Endothelial cell of umbilical vein (primary cell): Measurements from ENCODE around the gene TEKT1. TPM values are rescaled to one million over a fixed set of nuclear protein-coding genes. Genes with fewer than 3 reads are reported as not detected.
A peak's percentile ranks its signal among the peaks of the same experiment; 100 is the strongest.
"Not testable (repeated sequence)": the region's sequence is repeated elsewhere in the genome, so short reads cannot be mapped to it uniquely, and the experiment has no call there.

Experiments used
- Bru-seq: library from RNA; stranded (reverse); fragments of 400-500 nt; gene quantifications from one replicate; lab custom pipeline; 2021; lab: Mats Ljungman, UMichigan
- BruChase-seq, 2 experiments: library from RNA; stranded (reverse); fragments of 400-500 nt; gene quantifications; one replicate each; lab custom pipeline; 2021; lab: Mats Ljungman, UMichigan
- BruUV-seq: library from RNA; stranded (reverse); fragments of 400-500 nt; replicated peaks from 2 replicates; lab custom pipeline; 2021; lab: Mats Ljungman, UMichigan
- CTCF ChIA-PET: fragments of 300-600, 350-600 bp; sonication (Branson Sonifier 250); formaldehyde crosslinking; loops from one replicate; lab custom pipeline; 2021; ENCODE audit warnings: antibody characterized with exemption, inconsistent platforms; lab: Charles Lee
- POLR2A ChIA-PET: fragments of 300-600, 350-600 bp; sonication (Branson Sonifier 250); formaldehyde crosslinking; loops from one replicate; lab custom pipeline; 2021; ENCODE audit warnings: antibody characterized with exemption, inconsistent platforms; lab: Charles Lee
- DNase-seq: peaks from one replicate; pipeline ENCODE4 v3.0.0-alpha.2; 2011; ENCODE audit warnings: low read depth, low spot score
- FAIRE-seq: peaks from 2 replicates; lab custom pipeline; 2011; peaks lifted over from hg19 to GRCh38; lab: Jason Lieb, UNC
- H2AFZ ChIP-seq: 2 replicates; pipeline ENCODE4 v1.6.0; 2012; ENCODE audit warnings: low read depth, low read length, control low read depth, inconsistent platforms
- H3K27ac ChIP-seq: 2 replicates; pipeline ENCODE4 v1.5.1; 2011; ENCODE audit warnings: low read depth, mild to moderate bottlenecking, control low read depth, low read length, moderate library complexity; ENCODE audit not compliant: insufficient read depth
- H3K27me3 ChIP-seq, 2 experiments: 2 replicates each; pipeline versions ENCODE4 v1.6.0 to v1.6.1; 2011; ENCODE audit warnings: low read length in 2 of 2, mixed read lengths in 1 of 2; ENCODE audit not compliant: control insufficient read depth in 2 of 2, insufficient read depth in 2 of 2
- H3K36me3 ChIP-seq, 2 experiments: 2 replicates in 1 of 2; 3 replicates in 1 of 2; pipeline ENCODE4 v1.5.1; 2011; ENCODE audit warnings: low read length in 2 of 2, mild to moderate bottlenecking in 1 of 2, moderate library complexity in 1 of 2; ENCODE audit not compliant: control insufficient read depth in 2 of 2, insufficient read depth in 2 of 2; ENCODE audit errors: extremely low read depth in 1 of 2
- H3K4me1 ChIP-seq: 3 replicates; pipeline ENCODE4 v1.5.1; 2011; ENCODE audit warnings: mild to moderate bottlenecking, low read length; ENCODE audit not compliant: control insufficient read depth, insufficient read depth; ENCODE audit errors: extremely low read depth
- H3K4me2 ChIP-seq: 2 replicates; pipeline ENCODE4 v1.6.1; 2011; ENCODE audit warnings: low read length, control low read depth, mixed read lengths; ENCODE audit not compliant: insufficient read depth
- H3K4me3 ChIP-seq, 3 experiments: fragments of 200-600 bp in 1 of 3; sonication (generic), shearing (Covaris generic) in 1 of 3; replicated peaks in 1 of 3; 2 replicates each; pipeline ENCODE4 v1.5.1; 2011 to 2016; ENCODE audit warnings: control low read depth in 3 of 3, low read length in 3 of 3, mild to moderate bottlenecking in 2 of 3, inconsistent platforms in 1 of 3, low read depth in 1 of 3, moderate library complexity in 1 of 3; ENCODE audit not compliant: insufficient read depth in 1 of 3
- H3K79me2 ChIP-seq: 2 replicates; pipeline ENCODE4 v1.6.0; 2012; ENCODE audit warnings: low read length, inconsistent platforms; ENCODE audit not compliant: control insufficient read depth, insufficient read depth
- H3K9ac ChIP-seq: replicated peaks from 2 replicates; pipeline ENCODE3; 2011; ENCODE audit warnings: low read length, control low read depth; ENCODE audit not compliant: insufficient read depth; ENCODE audit errors: extremely low read depth
- H3K9me1 ChIP-seq: replicated peaks from 3 replicates; pipeline ENCODE4 v1.6.0; 2011; ENCODE audit warnings: mild to moderate bottlenecking, low read length; ENCODE audit not compliant: control insufficient read depth, insufficient read depth; ENCODE audit errors: extremely low read depth
- H3K9me3 ChIP-seq: replicated peaks from 2 replicates; pipeline ENCODE4 v1.5.1; 2012; ENCODE audit warnings: low read length, inconsistent platforms; ENCODE audit not compliant: control insufficient read depth, insufficient read depth
- H4K20me1 ChIP-seq: replicated peaks from 2 replicates; pipeline ENCODE3; 2011; ENCODE audit warnings: mild to moderate bottlenecking, low read length; ENCODE audit not compliant: control insufficient read depth, insufficient read depth; ENCODE audit errors: extremely low read depth
- EZH2 ChIP-seq: IDR thresholded peaks from 2 replicates; pipeline ENCODE4 v1.6.1; 2012; ENCODE audit warnings: borderline replicate concordance, low read depth, mild to moderate bottlenecking, moderate library complexity, low read length, inconsistent platforms; ENCODE audit not compliant: severe bottlenecking
- FOS ChIP-seq: IDR thresholded peaks from 2 replicates; pipeline ENCODE4 v1.6.1; 2011; ENCODE audit warnings: mild to moderate bottlenecking, low read length, moderate library complexity, borderline replicate concordance; ENCODE audit not compliant: insufficient read depth
- GATA2 ChIP-seq: IDR thresholded peaks from 2 replicates; pipeline ENCODE4 v1.7.0; 2011; ENCODE audit warnings: low read depth, mild to moderate bottlenecking, moderate library complexity, mixed read lengths, low read length; ENCODE audit not compliant: insufficient read length, insufficient read depth
- JUN ChIP-seq: IDR thresholded peaks from 2 replicates; pipeline ENCODE4 v1.6.1; 2011; ENCODE audit warnings: borderline replicate concordance, low read depth; ENCODE audit not compliant: insufficient read length, insufficient read depth
- MAX ChIP-seq: IDR thresholded peaks from 2 replicates; pipeline ENCODE4 v1.6.1; 2011; ENCODE audit not compliant: insufficient read depth, insufficient read length
- MYC ChIP-seq: IDR thresholded peaks from one replicate; pipeline ENCODE4 v1.6.1; 2011; ENCODE audit warnings: mild to moderate bottlenecking, low read depth, low read length
- POLR2A ChIP-seq: IDR thresholded peaks from 2 replicates; pipeline ENCODE4 v1.6.1; 2012; ENCODE audit warnings: low read depth, mild to moderate bottlenecking, control low read depth, low read length
- POLR2AphosphoS5 ChIP-seq: IDR thresholded peaks from 2 replicates; pipeline ENCODE4 v1.6.1; 2012; ENCODE audit warnings: low read depth, mild to moderate bottlenecking, control low read depth, low read length, moderate library complexity; ENCODE audit not compliant: insufficient read depth
- dilution Hi-C: fragments of 300-500 bp; cut with MboI; formaldehyde crosslinking; loops from one replicate; pipeline ENCODE4 v1.15.0; 2019; ENCODE audit warnings: low sequenced_read_pairs; ENCODE audit not compliant: extremely low pct_ligation_motif_present
- intact Hi-C: fragments of 100-400 bp; cut with micrococcal nuclease; formaldehyde crosslinking; loops from one replicate; pipeline ENCODE4 v1.10.0; 2022
- long read RNA-seq: library from polyadenylated mRNA; stranded (forward); transcript quantifications from one replicate; pipeline ENCODE4 v2.0.0, GENCODE V29; 2021
- polyA minus RNA-seq, 3 experiments: library from RNA; depleted of rRNA, polyadenylated mRNA; stranded (reverse); fragments of >200 nt; gene quantifications; 1 replicate in 1 of 3; 2 replicates in 2 of 3; pipeline ENCODE4 v1.2.3, GENCODE V29; 2011
- polyA plus RNA-seq, 4 experiments: library from polyadenylated mRNA; depleted of rRNA in 3 of 4; stranded (reverse) in 3 of 4; unstranded in 1 of 4; fragments of >200 nt; gene quantifications; 2 replicates each; pipeline versions ENCODE4 v1.2.1 to v1.2.3, GENCODE V29; 2011 to 2012; ENCODE audit warnings: missing spikeins in 1 of 4
- total RNA-seq: library from RNA; stranded (reverse); gene quantifications from 2 replicates; pipeline ENCODE4 v1.2.3, GENCODE V29; 2021
- TF ChIP-seq, protein P1 (sequence below), 2 donors: IDR thresholded peaks; 1 replicate in 1 of 2; 2 replicates in 1 of 2; pipeline ENCODE4 v1.5.1; 2011; ENCODE audit warnings: low read length in 2 of 2, mild to moderate bottlenecking in 2 of 2, moderate library complexity in 2 of 2, control low read depth in 1 of 2, inconsistent platforms in 1 of 2, low read depth in 1 of 2; ENCODE audit not compliant: insufficient read depth in 1 of 2; ENCODE audit errors: extremely low read depth in 1 of 2

Gene TEKT1
- total RNA-seq (not detected in 2 replicates), polyA plus RNA-seq (not detected in 2 replicates), polyA minus RNA-seq (not detected in 2 replicates), Bru-seq, nascent RNA (percentile 3 among the genes with signal in this experiment), BruChase-seq, experiment 1, labeled RNA remaining after a 6-hour chase (percentile 3 among the genes with signal in this experiment), BruChase-seq, experiment 2, labeled RNA remaining after a 2-hour chase (not detected)
- polyA plus RNA-seq (2011; cell fraction: cytosol; rRNA removed) = not detected in 2 replicates
- polyA plus RNA-seq (2011; cell fraction: nucleus; rRNA removed) = 0.08 TPM in 1 of 2 replicates, not detected in the other
- not detected in 2 replicates for polyA plus RNA-seq (2012)
- polyA minus RNA-seq (2011; cell fraction: cytosol; rRNA and poly(A)+ RNA removed) = not detected
- not detected in 2 replicates for polyA minus RNA-seq (2011; cell fraction: nucleus; rRNA and poly(A)+ RNA removed)
- long read RNA-seq, partial matches to known transcripts = 0 of 3 reads
- long read RNA-seq, other reads (novel, unspliced or antisense) = 3 of 3 reads

DNA sequence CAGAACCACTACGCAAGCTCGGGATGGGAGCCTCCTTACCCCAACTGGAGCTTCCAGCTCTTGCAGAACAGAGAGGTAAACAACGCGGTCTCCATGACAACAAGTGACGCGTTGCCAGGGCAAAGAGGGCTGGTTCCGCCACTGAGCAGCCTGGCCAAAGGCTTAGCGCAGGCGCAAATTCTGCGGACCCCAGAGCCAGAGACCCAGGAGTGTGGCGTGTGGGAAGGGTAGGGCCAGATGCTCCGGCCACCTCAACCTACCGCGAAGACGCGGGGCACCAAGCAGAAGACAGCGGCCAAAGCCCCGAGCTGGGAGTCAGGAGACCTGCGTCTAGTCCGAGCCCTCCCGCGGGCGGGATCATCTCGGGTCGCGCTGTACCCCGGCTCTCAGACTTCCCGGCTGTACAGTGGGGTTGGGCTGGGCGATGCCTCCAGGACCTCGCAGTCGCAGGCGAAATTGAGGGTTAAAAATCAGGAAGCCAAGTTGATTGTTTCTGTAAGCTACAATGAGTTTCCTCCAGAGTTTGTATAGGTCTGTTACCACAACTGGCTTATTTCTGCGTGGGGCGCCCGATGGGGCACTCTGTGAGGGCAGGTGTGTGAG, at the start of gene TEKT1:
TEKT1 (minus strand) TSS at position 69 of the 603 bp plus-strand sequence. CDS start 1,353 bp downstream, outside the sequence.
- TF ChIP-seq POLR2AphosphoS5 (no peak), MYC (no peak), MAX (no peak), FOS (no peak), JUN (no peak), GATA2 (no peak), EZH2 (no peak), POLR2A (no peak)
- TF ChIP-seq, protein P1, sequence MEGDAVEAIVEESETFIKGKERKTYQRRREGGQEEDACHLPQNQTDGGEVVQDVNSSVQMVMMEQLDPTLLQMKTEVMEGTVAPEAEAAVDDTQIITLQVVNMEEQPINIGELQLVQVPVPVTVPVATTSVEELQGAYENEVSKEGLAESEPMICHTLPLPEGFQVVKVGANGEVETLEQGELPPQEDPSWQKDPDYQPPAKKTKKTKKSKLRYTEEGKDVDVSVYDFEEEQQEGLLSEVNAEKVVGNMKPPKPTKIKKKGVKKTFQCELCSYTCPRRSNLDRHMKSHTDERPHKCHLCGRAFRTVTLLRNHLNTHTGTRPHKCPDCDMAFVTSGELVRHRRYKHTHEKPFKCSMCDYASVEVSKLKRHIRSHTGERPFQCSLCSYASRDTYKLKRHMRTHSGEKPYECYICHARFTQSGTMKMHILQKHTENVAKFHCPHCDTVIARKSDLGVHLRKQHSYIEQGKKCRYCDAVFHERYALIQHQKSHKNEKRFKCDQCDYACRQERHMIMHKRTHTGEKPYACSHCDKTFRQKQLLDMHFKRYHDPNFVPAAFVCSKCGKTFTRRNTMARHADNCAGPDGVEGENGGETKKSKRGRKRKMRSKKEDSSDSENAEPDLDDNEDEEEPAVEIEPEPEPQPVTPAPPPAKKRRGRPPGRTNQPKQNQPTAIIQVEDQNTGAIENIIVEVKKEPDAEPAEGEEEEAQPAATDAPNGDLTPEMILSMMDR (IDR thresholded peaks at IDR 0.05; ENCODE audit: extremely low read depth in 1 of 2, insufficient read depth in 1 of 2, low read depth in 1 of 2, low read length in 2 of 2) = no peak
- peak within 1 kb of the TSS in 1 of 3 experiments; percentile 22 for H3K4me3 ChIP-seq
- FAIRE-seq (no peak), DNase-seq (peak; percentile 67)
- BruUV-seq = no TSS peak
- H3K9ac ChIP-seq = no peak within 1 kb of the TSS
- CTCF ChIA-PET = interaction anchor here (3.1 kb wide), 1 partner anchor 11 kb away, joined by 23 read pairs; no protein-coding TSS in a partner anchor
- peaks cover 37 to 67% of the 10 kb centered on the region in 2 experiments for H3K27me3 ChIP-seq
- POLR2A ChIA-PET = no interaction called here
- H3K4me1 ChIP-seq = no peaks in the 10 kb centered on the region
- no peaks in the 10 kb centered on the region for H3K9me3 ChIP-seq
- peak within 1 kb of the TSS; percentile 68 for H2AFZ ChIP-seq
- H3K4me2 ChIP-seq = peak within 1 kb of the TSS; percentile 28
- H3K79me2 ChIP-seq = no peaks in the 10 kb centered on the region
- dilution Hi-C loops (no loop called here), intact Hi-C loops (no loop called here)
- H4K20me1 ChIP-seq = no peaks in the 10 kb centered on the region
- H3K9me1 ChIP-seq = no peaks in the 10 kb centered on the region
- H3K36me3 ChIP-seq = no peaks in the 10 kb centered on the region
- H3K27ac ChIP-seq = no peak within 1 kb of the TSS

DNA sequence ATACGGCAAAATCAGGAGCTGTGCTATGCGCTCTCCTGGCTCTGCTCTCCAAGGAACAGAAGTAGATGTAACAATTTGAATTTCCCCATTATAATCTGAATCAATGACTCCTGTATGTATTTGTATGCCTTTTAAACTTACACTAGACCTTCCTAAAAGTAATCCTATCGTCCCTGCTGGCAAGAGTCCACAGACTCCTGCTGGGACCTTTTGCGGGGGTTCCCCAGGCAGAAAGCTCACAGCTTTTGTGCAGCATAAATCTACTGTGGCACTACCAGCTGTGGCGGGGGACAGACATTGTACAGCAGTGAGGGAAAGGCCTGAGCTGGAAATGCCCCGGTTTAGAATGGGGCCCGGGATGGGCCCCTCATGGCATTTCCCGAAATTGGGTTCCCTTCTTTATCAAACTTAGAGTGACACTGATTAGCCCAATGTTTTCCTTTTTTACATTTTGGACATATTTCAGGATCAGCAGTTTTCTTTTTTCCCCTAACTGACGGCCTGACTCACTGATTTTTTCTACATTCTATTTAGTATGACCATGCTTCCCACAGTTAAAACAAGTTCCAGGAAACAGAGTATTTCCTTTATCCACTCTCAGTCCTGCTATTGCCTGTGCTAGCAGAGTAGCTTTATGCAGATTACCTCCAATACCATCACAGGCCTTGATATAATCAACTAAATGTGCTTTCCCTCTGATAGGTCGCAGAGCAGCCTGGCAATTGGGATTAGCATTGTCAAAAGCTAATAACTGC, 47.9 kb upstream of the TEKT1 start:
- H3K4me2 ChIP-seq, intact Hi-C loops, FAIRE-seq, dilution Hi-C loops, H4K20me1 ChIP-seq, H3K9me1 ChIP-seq, H2AFZ ChIP-seq, H3K27ac ChIP-seq, H3K9ac ChIP-seq, H3K4me3 ChIP-seq, H3K9me3 ChIP-seq, H3K4me1 ChIP-seq, BruUV-seq, POLR2A ChIA-PET, H3K36me3 ChIP-seq, H3K79me2 ChIP-seq: not testable (repeated sequence)
- CTCF ChIA-PET = interaction anchor here (1.2 to 1.3 kb wide), 2 partner anchors 26 to 35 kb away, joined by 4 to 7 read pairs; no protein-coding TSS in a partner anchor
- H3K27me3 ChIP-seq = peaks cover 2 to 16% of the 10 kb centered on the region in 2 experiments
- peak; percentile 39 for DNase-seq
